Amniotic epithelial cell (primary cell): ENCODE data around the gene SLC12A9.
"Not testable (repeated sequence)": the region's sequence is repeated elsewhere in the genome, so short reads cannot be mapped to it uniquely, and the experiment has no call there.

ENCODE experiments used
- DNase-seq: peaks from one replicate; pipeline ENCODE4 v3.0.0-alpha.2; 2010; ENCODE audit warnings: low read depth

SLC12A9 gene

GRCh38 chr7:100825751-100826513 is 26.6 kb upstream of the SLC12A9 start:
- no peak for DNase-seq

DNA sequence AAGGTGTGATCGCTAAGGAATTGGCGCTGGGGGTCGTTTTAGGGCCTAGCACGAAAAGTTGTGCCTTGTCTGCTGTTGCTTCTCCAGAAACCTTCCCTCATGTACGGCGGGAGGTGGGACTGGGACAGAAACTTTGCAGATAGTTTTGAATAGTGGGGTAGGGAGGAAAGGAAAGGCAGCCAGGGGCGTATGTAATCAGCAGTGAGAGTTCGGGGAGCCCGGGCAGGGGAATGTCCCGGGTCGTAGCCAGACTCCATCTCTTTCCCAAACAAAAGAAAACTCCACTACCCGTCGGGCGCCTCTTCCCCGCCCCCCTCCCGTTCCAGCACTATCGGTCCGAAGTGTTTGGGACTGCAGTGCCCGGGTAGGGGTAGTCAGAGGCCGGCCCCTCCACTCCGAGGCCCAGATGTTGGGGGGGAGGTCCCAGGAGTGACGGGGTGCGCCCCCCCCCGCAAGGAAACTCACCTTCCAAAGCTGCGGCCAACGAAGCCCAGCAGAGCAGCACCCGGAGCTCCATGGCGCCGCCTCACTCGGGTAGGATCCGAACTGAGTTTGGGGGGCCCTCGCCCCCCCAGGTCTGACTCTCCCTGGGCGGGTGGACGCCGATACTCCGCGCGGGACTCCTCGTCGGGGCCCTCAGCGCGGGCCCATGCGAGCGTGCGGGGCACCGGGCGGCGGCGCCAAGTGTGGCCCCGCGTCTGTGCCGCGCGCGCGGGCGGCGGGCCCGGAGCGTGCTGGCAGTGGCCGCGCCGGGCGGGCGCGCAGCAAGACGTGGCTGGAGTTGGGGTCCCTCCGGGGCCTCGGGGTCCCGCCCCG is 25.8 kb upstream of the SLC12A9 start:
- DNase-seq = no peak

GRCh38 chr7:100827330-100828226 is 24.9 kb upstream of the SLC12A9 start, which contains the start of gene EPHB4:
Gene EPHB4, minus strand, starts transcription at chr7:100827523. Its CDS starts 493 bp downstream, at chr7:100827030.
- DNase-seq = peak; percentile 69

DNA sequence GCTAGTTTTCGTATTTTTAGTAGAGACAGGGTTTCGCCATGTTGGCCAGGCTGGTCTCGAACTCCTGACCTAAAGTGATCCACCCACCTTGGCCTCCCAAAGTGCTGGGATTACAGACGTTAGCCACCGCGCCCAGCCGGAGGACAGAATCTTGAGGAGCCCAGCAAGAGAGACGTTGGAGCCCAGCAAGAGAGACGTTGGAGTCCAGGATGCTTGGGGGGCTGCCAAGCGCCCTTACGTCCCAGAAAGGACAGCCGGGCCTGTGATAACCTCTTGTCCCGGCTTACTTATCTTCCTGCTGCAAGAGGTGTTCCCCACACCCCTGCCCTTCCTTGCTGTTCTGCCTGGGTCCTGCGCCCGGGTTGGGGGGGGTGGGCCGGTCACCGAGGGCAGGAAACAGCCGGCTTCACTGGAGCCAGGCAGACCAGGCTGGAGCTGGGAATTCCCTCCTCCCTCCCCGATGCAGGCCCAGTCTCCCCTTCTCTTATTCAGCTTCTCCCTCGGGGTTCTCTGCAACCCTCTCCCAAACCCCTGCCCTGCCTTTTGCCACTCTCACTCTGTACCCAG is 23.3 kb upstream of the SLC12A9 start:
- no peak for DNase-seq

DNA sequence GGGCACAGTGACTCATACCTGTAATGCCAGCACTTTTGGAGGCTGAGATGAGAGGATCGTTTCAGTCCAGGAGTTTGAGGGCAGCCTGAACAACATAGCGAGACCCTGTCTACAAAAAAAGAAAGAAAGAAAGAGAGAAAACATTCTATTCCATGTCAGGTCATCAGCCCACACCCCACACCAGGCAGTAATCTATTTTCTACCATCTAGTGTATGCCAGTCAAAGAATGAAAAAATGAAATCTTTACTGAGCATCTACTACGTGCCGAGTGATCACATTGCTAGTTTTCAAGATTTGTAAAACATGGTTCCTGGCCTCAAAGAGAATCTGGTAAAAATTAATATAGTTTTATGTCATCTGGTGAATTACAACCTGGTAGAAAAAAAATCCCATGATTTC is 22.1 kb upstream of the SLC12A9 start:
- no peak for DNase-seq

DNA sequence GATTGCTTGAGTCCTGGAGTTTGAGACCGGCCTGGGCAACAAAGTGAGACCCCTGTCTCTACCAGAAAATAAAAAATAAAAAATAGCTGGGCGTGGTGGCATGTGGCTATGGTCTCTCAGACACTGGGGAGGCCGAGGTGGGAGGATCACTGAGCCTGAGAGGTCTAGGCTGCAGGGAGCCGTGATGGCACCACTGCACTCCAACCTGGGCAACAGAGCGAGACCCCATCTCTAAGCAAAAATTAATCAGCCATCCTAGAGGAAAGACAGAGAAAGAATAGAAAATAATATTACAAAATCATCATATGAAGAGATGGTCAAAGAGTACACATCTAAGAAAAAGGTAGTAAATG is 20.3 kb upstream of the SLC12A9 start:
- DNase-seq = no peak

DNA sequence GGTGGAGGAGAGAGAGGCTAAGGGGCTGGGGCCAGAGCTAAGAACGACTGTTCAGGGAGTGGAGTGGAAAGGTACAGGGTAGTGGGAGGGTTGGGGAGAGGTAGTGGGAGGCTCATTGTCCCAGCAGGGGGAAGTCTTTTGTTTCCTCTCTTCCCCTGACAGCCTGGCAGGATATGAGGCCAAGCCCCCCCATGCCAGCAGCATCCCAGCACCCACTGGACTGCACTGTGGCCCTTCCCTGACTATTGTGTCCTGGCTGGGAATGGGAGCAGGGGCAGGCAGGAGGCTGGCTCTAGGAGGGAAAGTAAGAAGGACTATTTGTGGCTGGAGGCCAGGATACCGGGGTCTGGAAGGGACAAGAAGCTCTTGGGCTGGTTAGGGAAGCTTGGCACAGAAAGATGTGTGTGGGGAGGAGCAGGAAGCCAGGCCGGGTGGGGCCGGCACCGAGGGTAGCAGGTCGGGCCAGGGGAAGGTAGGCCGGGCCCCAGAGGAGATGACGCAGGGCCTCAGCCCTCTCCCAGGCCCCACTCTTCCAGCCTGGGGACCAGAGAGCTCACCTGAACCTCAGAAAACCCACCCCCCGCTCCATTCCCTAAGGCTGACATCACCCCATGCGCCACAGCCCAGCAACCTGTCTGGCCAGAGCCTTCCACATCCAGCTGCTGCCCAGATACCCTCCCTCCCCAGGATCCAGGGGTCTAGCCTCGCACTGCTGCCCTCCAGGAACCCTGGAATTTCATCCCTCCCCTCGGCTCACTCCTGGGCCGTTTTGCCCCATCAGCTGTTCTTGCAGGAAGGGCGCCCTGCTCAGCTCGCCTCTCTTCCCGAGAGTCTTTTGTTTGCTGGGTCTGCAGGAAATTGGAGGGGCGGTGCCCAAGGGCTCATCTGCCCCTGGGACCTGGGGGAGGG is 16.4 kb upstream of the SLC12A9 start:
- no peak for DNase-seq

GRCh38 chr7:100836812-100837098 is 15.8 kb upstream of the SLC12A9 start:
- DNase-seq = no peak

GRCh38 chr7:100837099-100837836 is 15.2 kb upstream of the SLC12A9 start:
- peak; percentile 89 for DNase-seq

- DNase-seq = no peak
Observed at GRCh38 chr7:100839361-100839760, 13.2 kb upstream of the SLC12A9 start.

DNA sequence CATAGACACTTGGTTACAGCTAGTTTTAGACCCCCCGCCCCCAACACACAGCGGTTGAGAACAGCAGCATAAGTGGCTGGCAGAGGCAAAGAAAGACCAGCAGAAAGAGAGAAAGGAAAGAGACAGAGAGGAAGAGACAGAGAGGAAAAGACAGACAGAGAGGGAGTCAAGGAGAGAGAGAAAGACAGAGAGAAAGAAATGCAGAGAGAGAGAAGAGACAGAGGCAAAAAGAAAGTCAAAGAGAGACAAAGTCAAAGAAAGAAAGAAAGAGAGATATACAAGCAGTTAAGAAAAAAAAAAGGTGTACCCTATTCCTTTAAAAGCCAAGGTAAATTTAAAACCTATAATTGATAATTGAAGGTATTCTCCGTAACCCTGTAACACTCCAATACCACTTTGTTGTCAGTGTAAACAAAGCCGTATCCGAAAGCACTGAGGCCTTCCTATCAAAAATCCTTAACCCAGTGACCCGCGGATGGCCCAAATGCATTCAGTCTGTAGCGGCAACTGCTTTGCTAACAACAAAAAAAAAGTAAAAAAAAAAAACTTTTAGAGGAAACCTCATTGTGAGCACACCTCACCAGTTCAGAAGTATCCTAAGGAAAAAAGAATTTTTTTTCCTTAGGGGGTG is 11.9 kb upstream of the SLC12A9 start:
- no peak for DNase-seq

GRCh38 chr7:100847360-100847759 is 5.2 kb upstream of the SLC12A9 start:
- no peak for DNase-seq

- no peak for DNase-seq
Observed at GRCh38 chr7:100854146-100854895, 1.8 kb downstream of the SLC12A9 start.

DNA sequence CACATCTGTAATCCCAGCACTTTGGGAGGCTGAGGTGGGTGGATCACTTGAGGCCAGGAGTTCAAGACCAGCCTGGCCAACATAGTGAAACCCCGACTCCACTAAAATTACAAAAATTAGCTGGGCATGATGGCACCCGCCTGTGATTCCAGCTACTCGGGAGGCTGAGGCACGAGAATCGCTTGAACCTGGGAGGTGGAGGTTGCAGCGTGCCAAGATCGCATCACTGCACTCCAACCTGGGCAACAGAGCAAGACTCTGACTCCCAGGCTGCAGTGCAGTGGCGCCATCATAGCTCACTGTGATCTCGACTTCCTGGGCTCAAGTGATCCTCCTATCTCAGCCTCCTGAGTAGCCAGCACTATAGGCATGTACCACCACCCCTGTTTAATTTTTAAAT is 2.4 kb downstream of the SLC12A9 start:
- not testable (repeated sequence) for DNase-seq

DNA sequence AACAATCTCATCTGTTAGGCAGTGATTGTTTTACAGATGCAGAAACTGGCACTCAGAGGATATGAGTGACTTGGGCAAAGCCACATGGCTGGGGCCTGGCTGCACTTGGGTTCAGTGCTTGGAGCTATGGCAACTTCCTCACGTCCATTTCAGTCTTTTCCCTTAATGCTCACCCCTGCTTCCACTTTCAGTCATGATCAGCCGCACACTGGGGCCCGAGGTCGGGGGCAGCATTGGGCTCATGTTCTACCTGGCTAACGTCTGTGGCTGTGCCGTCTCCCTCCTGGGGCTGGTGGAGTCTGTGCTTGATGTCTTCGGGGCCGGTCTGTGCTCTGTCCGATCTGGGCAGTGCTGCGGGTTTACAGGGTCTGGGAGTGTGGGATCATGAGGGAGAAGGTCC is 3.0 kb downstream of the SLC12A9 start:
- no peak for DNase-seq

DNA sequence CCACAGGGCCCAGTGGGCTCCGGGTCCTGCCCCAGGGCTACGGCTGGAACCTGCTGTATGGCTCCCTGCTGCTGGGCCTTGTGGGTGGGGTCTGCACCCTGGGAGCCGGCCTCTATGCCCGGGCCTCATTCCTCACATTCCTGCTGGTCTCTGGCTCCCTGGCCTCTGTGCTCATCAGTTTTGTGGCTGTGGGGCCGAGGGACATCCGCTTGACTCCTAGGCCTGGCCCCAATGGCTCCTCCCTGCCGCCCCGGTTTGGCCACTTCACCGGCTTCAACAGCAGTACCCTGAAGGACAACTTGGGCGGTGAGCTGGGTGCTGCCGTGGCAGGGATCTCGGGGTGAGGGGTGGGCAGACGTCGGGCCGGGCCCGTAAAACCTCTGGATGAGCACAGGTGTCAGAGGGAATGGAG is 4.4 kb downstream of the SLC12A9 start:
- DNase-seq = no peak

- DNase-seq = no peak
Observed at GRCh38 chr7:100859856-100860255, 7.3 kb downstream of the SLC12A9 start.

DNA sequence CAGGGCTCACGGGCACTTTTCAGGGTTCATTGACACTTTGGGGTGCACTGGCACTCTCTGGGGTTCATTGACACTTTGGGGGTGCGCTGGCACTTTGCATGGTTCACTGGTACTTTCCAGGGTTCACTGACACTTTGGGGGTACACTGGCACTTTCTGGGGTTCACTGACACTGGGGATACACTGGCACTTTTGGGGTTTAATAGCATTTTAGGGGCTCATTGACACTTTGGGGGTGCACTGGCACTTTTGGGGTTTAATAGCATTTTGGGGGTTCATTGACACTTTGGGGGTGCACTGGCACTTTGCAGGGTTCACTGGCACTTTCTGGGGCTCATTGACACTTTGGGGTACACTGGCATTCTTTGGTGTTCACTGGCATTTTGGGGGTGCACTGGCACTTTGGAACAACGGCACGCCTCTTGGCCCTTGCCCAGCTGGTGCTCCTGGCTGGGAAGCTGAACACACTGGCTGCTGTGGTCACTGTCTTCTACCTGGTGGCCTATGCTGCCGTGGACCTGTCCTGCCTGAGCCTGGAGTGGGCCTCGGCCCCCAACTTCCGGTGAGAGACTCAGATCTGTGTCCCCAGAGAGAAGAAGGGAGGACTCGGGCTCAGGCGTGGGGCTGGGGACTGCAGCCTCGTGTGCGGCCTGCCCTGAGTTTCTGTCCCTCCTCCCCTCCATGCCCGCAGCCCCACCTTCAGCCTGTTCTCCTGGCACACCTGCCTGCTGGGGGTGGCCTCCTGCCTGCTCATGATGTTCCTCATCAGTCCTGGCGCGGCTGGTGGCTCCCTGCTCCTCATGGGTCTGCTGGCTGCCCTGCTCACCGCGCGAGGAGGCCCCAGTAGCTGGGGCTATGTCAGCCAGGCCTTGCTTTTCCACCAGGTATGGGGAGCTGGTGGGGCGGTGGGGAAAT is 8.4 kb downstream of the SLC12A9 start:
- DNase-seq = no peak
